GM19240 (cell line): ENCODE measurements around the gene SPNS2.

ENCODE experiments used
- DNase-seq: peaks from one replicate; pipeline ENCODE4 v3.0.0; 2011; ENCODE audit warnings: low spot score; ENCODE audit not compliant: insufficient read length

The SPNS2 gene

GRCh38 chr17:4518901-4519300 lies 20.2 kb downstream of the SPNS2 start:
- DNase-seq: no peak

GRCh38 chr17:4519361-4519788 lies 20.7 kb downstream of the SPNS2 start:
- no peak for DNase-seq

- DNase-seq: no peak
Measured at GRCh38 chr17:4520060-4520893, 21.6 kb downstream of the SPNS2 start.

GRCh38 chr17:4520894-4521600 lies 22.4 kb downstream of the SPNS2 start:
- no peak for DNase-seq

GRCh38 chr17:4522661-4523060 lies 24.0 kb downstream of the SPNS2 start:
- no peak for DNase-seq

- DNase-seq: no peak
Measured at GRCh38 chr17:4523946-4524345, 25.3 kb downstream of the SPNS2 start.

GRCh38 chr17:4525691-4526397 lies 27.2 kb downstream of the SPNS2 start:
- no peak for DNase-seq

- DNase-seq: no peak
Measured at GRCh38 chr17:4527134-4527533, 28.5 kb downstream of the SPNS2 start.

- DNase-seq: no peak
Measured at GRCh38 chr17:4527566-4528125, 29.0 kb downstream of the SPNS2 start.

- no peak for DNase-seq
Measured at GRCh38 chr17:4529533-4530152, 31.0 kb downstream of the SPNS2 start.

GRCh38 chr17:4530799-4531730 lies 32.4 kb downstream of the SPNS2 start:
- DNase-seq: no peak

- DNase-seq: no peak
Measured at GRCh38 chr17:4531988-4532736, 33.5 kb downstream of the SPNS2 start.

GRCh38 chr17:4532860-4533522 lies 34.3 kb downstream of the SPNS2 start:
- DNase-seq: no peak

- DNase-seq: no peak
Measured at GRCh38 chr17:4533523-4534504, 35.1 kb downstream of the SPNS2 start.

GRCh38 chr17:4534515-4534914 lies 35.8 kb downstream of the SPNS2 start:
- DNase-seq: no peak

- DNase-seq: no peak
Measured at GRCh38 chr17:4534928-4535666, 36.4 kb downstream of the SPNS2 start.

GRCh38 chr17:4535667-4536258 lies 37.1 kb downstream of the SPNS2 start:
- no peak for DNase-seq
